ENCODE results near the gene R3HCC1L.

Gene R3HCC1L

DNA sequence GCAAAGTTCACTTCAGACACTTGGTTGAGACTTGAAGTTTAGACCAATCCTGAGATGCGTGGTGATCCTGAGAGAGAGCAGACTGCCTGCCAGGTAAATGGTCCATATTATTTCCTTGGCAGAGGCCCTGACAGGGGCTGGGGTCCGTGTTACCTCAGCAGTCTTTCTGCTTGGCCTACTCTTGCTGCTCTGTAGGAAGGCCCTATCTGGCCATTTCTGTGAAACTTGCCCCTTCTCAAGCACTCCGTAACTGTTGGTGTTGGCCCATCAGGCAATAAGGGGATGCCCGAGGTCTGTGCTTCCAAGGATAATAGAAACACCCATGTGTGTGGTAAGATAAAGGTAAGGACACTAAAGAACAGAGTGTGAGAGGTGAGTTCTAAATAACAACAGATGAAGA is 113.6 kb downstream of the R3HCC1L start:
- no peaks in the 10 kb centered on the region for H3K79me2 ChIP-seq (ENCODE audit: insufficient read depth, low read length)
- no peak overlapping the region for H3K4me2 ChIP-seq (ENCODE audit: low read depth, low read length, poor library complexity, severe bottlenecking)
- no peaks in the 10 kb centered on the region for H4K20me1 ChIP-seq (ENCODE audit: low read depth, low read length)
- H3K36me3 ChIP-seq (ENCODE audit: low read length): peaks cover 33% of the 10 kb centered on the region
- H3K4me3 ChIP-seq (ENCODE audit: insufficient read depth, low read length, poor library complexity, severe bottlenecking): no peak overlapping the region
- no peak for TF ChIP-seq EZH2phosphoT487 (conservative IDR thresholded peaks at IDR 0.05; ENCODE audit: low read length)
- TF ChIP-seq CTCF (IDR thresholded peaks at IDR 0.05; ENCODE audit: insufficient read depth, low read length, poor library complexity, severe bottlenecking): no peak
- H3K27ac ChIP-seq (ENCODE audit: low read depth, low read length): no peak overlapping the region
- H3K9me2 ChIP-seq (replicated peaks; ENCODE audit: insufficient read depth, low read length): no peaks in the 10 kb centered on the region
- no peak overlapping the region for H2AFZ ChIP-seq (ENCODE audit: low read depth, low read length, severe bottlenecking)
- H3K9me3 ChIP-seq (ENCODE audit: insufficient read depth, low read length): no peaks in the 10 kb centered on the region
- H3K9ac ChIP-seq (ENCODE audit: low read length): no peak overlapping the region
- no peaks in the 10 kb centered on the region for H3K27me3 ChIP-seq (ENCODE audit: low read length)
- no peaks in the 10 kb centered on the region for H3F3A ChIP-seq (ENCODE audit: insufficient read depth)

DNA sequence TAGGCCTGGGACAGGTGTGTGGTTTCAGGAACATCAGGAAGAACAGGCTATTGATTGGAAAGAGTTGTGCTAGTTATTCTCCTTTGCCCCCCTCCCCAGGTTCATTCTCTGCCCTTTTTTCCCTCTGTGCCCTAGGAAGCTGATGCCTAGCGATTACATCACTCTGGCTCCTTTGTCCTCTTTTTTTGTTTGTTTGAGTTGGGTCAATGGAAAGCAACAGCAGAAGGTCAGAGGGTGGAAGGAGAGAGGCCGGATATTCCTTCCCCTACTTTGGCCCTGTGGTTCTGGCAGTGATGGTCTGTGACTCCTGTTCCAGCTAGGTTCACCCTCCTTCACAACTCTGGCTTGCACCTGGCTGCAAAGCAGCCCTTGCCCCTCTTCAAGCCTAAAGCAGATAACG is 114.7 kb downstream of the R3HCC1L start:
- Histone ChIP-seq H3K79me2 (ENCODE audit: insufficient read depth, low read length) (no peaks in the 10 kb centered on the region), H4K20me1 (ENCODE audit: low read depth, low read length) (no peaks in the 10 kb centered on the region), H3F3A (ENCODE audit: insufficient read depth) (no peaks in the 10 kb centered on the region), H3K4me2 (ENCODE audit: low read depth, low read length, poor library complexity, severe bottlenecking) (no peak overlapping the region), H3K9me2 (replicated peaks; ENCODE audit: insufficient read depth, low read length) (no peaks in the 10 kb centered on the region), H3K27me3 (ENCODE audit: low read length) (no peaks in the 10 kb centered on the region), H3K9ac (ENCODE audit: low read length) (no peak overlapping the region), H3K4me3 (ENCODE audit: insufficient read depth, low read length, poor library complexity, severe bottlenecking) (no peak overlapping the region), H2AFZ (ENCODE audit: low read depth, low read length, severe bottlenecking) (no peak overlapping the region), H3K36me3 (ENCODE audit: low read length) (peaks cover 26% of the 10 kb centered on the region), H3K9me3 (ENCODE audit: insufficient read depth, low read length) (no peaks in the 10 kb centered on the region), H3K27ac (ENCODE audit: low read depth, low read length) (no peak overlapping the region)
- no peak for TF ChIP-seq EZH2phosphoT487 (conservative IDR thresholded peaks at IDR 0.05; ENCODE audit: low read length)
- no peak for TF ChIP-seq CTCF (IDR thresholded peaks at IDR 0.05; ENCODE audit: insufficient read depth, low read length, poor library complexity, severe bottlenecking)

DNA sequence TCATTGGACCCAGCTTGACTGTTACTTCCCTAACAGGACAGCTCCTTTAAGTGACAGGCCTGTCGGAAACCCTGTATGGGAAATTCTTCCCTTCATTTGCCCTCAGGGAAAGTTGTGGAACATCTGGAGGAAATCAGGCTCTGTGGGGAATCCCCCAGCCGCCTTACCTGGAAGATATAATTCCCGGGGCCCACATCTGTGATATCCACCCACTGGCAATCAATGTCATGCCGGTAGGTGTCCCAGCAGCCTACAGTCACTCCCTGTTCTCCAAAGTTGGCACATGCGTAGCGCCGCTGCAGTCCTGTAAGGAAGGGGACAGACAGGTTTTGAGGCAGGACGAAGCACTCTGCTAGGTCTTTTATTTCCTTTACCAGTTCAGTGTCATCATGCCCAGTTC is 116.9 kb downstream of the R3HCC1L start:
- Histone ChIP-seq H3K79me2 (ENCODE audit: insufficient read depth, low read length) (no peaks in the 10 kb centered on the region), H3K4me3 (ENCODE audit: insufficient read depth, low read length, poor library complexity, severe bottlenecking) (no peak overlapping the region), H3K36me3 (ENCODE audit: low read length) (peaks cover 9% of the 10 kb centered on the region), H3K4me2 (ENCODE audit: low read depth, low read length, poor library complexity, severe bottlenecking) (no peak overlapping the region), H3K27ac (ENCODE audit: low read depth, low read length) (no peak overlapping the region), H3K9me3 (ENCODE audit: insufficient read depth, low read length) (no peaks in the 10 kb centered on the region), H3F3A (ENCODE audit: insufficient read depth) (no peaks in the 10 kb centered on the region), H3K9me2 (replicated peaks; ENCODE audit: insufficient read depth, low read length) (no peaks in the 10 kb centered on the region), H3K27me3 (ENCODE audit: low read length) (no peaks in the 10 kb centered on the region), H3K9ac (ENCODE audit: low read length) (no peak overlapping the region), H4K20me1 (ENCODE audit: low read depth, low read length) (no peaks in the 10 kb centered on the region), H2AFZ (ENCODE audit: low read depth, low read length, severe bottlenecking) (no peak overlapping the region)
- TF ChIP-seq EZH2phosphoT487 (conservative IDR thresholded peaks at IDR 0.05; ENCODE audit: low read length): no peak
- TF ChIP-seq CTCF (IDR thresholded peaks at IDR 0.05; ENCODE audit: insufficient read depth, low read length, poor library complexity, severe bottlenecking): no peak

GRCh38 chr10:98252464-98252863 is 118.0 kb downstream of the R3HCC1L start:
- Histone ChIP-seq H3K9me2 (replicated peaks; ENCODE audit: insufficient read depth, low read length) (no peaks in the 10 kb centered on the region), H3K4me2 (ENCODE audit: low read depth, low read length, poor library complexity, severe bottlenecking) (no peak overlapping the region), H2AFZ (ENCODE audit: low read depth, low read length, severe bottlenecking) (no peak overlapping the region), H3K4me3 (ENCODE audit: insufficient read depth, low read length, poor library complexity, severe bottlenecking) (no peak overlapping the region), H3K27me3 (ENCODE audit: low read length) (no peaks in the 10 kb centered on the region), H4K20me1 (ENCODE audit: low read depth, low read length) (no peaks in the 10 kb centered on the region), H3K36me3 (ENCODE audit: low read length) (no peaks in the 10 kb centered on the region), H3F3A (ENCODE audit: insufficient read depth) (no peaks in the 10 kb centered on the region), H3K79me2 (ENCODE audit: insufficient read depth, low read length) (no peaks in the 10 kb centered on the region), H3K9me3 (ENCODE audit: insufficient read depth, low read length) (no peaks in the 10 kb centered on the region), H3K9ac (ENCODE audit: low read length) (no peak overlapping the region), H3K27ac (ENCODE audit: low read depth, low read length) (no peak overlapping the region)
- TF ChIP-seq CTCF (IDR thresholded peaks at IDR 0.05; ENCODE audit: insufficient read depth, low read length, poor library complexity, severe bottlenecking): no peak
- no peak for TF ChIP-seq EZH2phosphoT487 (conservative IDR thresholded peaks at IDR 0.05; ENCODE audit: low read length)
